IMR-90 (cell line): ENCODE measurements around the gene KRT3. TPM values are rescaled to one million over a fixed set of nuclear protein-coding genes. Genes with fewer than 3 reads are reported as not detected.

Experiments
- ATAC-seq: fragments of 200-7000 bp; cut with Tn5 transposase; 2 replicates; pipeline ENCODE4 v1.9.1; 2020; ENCODE audit warnings: low read depth, mild to moderate bottlenecking, moderate library complexity
- BruUV-seq: library from RNA; stranded (reverse); fragments of 400-500 nt; replicated peaks from 2 replicates; lab custom pipeline; 2021; lab: Mats Ljungman, UMichigan
- CTCF ChIA-PET: fragments of 300-600 bp; formaldehyde crosslinking; extraction: SDS; loops from one replicate; lab custom pipeline; 2021; ENCODE audit warnings: antibody characterized with exemption; lab: Yijun Ruan, JAX
- POLR2A ChIA-PET: fragments of 300-600 bp; sonication (Branson Sonifier 250); formaldehyde crosslinking; loops from one replicate; lab custom pipeline; 2022; ENCODE audit warnings: antibody characterized with exemption; ENCODE audit not compliant: unreplicated experiment; lab: Charles Lee
- DNase-seq: peaks from one replicate; pipeline ENCODE4 v3.0.0; 2013
- H2AFZ ChIP-seq: replicated peaks from 2 replicates; pipeline ENCODE3; 2013; ENCODE audit warnings: low read length, mild to moderate bottlenecking; ENCODE audit not compliant: poor library complexity
- H2AK5ac ChIP-seq: 2 replicates; pipeline ENCODE4 v1.6.1; 2013; ENCODE audit warnings: low read depth, low read length, inconsistent platforms
- H2AK9ac ChIP-seq: replicated peaks from 2 replicates; pipeline ENCODE3; 2013; ENCODE audit warnings: mild to moderate bottlenecking, low read depth, low read length, moderate library complexity; ENCODE audit not compliant: poor library complexity
- H2BK120ac ChIP-seq: 2 replicates; pipeline ENCODE4 v1.6.1; 2013; ENCODE audit warnings: low read depth, low read length, inconsistent platforms
- H2BK15ac ChIP-seq: 3 replicates; pipeline ENCODE4 v1.6.1; 2013; ENCODE audit warnings: low read depth, low read length, inconsistent platforms
- H2BK20ac ChIP-seq: 2 replicates; pipeline ENCODE4 v1.6.1; 2013; ENCODE audit warnings: low read depth, mild to moderate bottlenecking, inconsistent platforms, low read length, moderate library complexity
- H2BK5ac ChIP-seq: 2 replicates; pipeline ENCODE4 v1.6.1; 2013; ENCODE audit warnings: mild to moderate bottlenecking, low read depth, low read length, inconsistent platforms; ENCODE audit not compliant: poor library complexity, severe bottlenecking
- H3K14ac ChIP-seq: replicated peaks from 2 replicates; pipeline ENCODE4 v1.6.1; 2013; ENCODE audit warnings: low read depth, low read length, inconsistent platforms
- H3K18ac ChIP-seq: 2 replicates; pipeline ENCODE4 v1.6.1; 2013; ENCODE audit warnings: low read depth, low read length, control low read depth
- H3K23ac ChIP-seq: 2 replicates; pipeline ENCODE4 v1.6.1; 2013; ENCODE audit warnings: low read depth, low read length, inconsistent platforms
- H3K27ac ChIP-seq: 2 replicates; pipeline ENCODE4 v1.5.1; 2013; ENCODE audit warnings: mild to moderate bottlenecking, control low read depth, low read length; ENCODE audit not compliant: insufficient read depth
- H3K27me3 ChIP-seq: 2 replicates; pipeline ENCODE4 v1.6.1; 2013; ENCODE audit warnings: low read length; ENCODE audit not compliant: control insufficient read depth, insufficient read depth
- H3K36me3 ChIP-seq: 2 replicates; pipeline ENCODE4 v1.6.1; 2013; ENCODE audit warnings: low read length, mixed read lengths; ENCODE audit not compliant: control insufficient read depth, insufficient read depth
- H3K4ac ChIP-seq: 2 replicates; pipeline ENCODE4 v1.6.1; 2013; ENCODE audit warnings: low read depth, low read length, inconsistent platforms
- H3K4me1 ChIP-seq: 2 replicates; pipeline ENCODE4 v1.6.1; 2013; ENCODE audit warnings: low read length, mixed read lengths; ENCODE audit not compliant: control insufficient read depth, insufficient read depth
- H3K4me2 ChIP-seq: 2 replicates; pipeline ENCODE4 v1.6.1; 2013; ENCODE audit warnings: low read depth, mild to moderate bottlenecking, control low read depth, low read length, moderate library complexity
- H3K4me3 ChIP-seq: 2 replicates; pipeline ENCODE4 v1.5.1; 2013; ENCODE audit warnings: low read depth, mild to moderate bottlenecking, control low read depth, low read length, moderate library complexity; ENCODE audit not compliant: insufficient read depth
- H3K56ac ChIP-seq: 2 replicates; pipeline ENCODE4 v1.6.1; 2013; ENCODE audit warnings: low read length, inconsistent platforms; ENCODE audit not compliant: insufficient read depth; ENCODE audit errors: extremely low read depth
- H3K79me1 ChIP-seq, 2 experiments: 2 replicates each; pipeline ENCODE4 v1.6.1; 2013; ENCODE audit warnings: low read length in 2 of 2, inconsistent platforms in 1 of 2, low read depth in 1 of 2
- H3K9ac ChIP-seq: 2 replicates; pipeline ENCODE4 v1.6.1; 2013; ENCODE audit warnings: low read depth, low read length, control low read depth
- H3K9me1 ChIP-seq: 2 replicates; pipeline ENCODE4 v1.6.1; 2013; ENCODE audit warnings: low read length, inconsistent platforms; ENCODE audit not compliant: insufficient read depth
- H3K9me3 ChIP-seq: 2 replicates; pipeline ENCODE4 v1.6.1; 2013; ENCODE audit warnings: low read length; ENCODE audit not compliant: control insufficient read depth, insufficient read depth
- H4K20me1 ChIP-seq: 2 replicates; pipeline ENCODE4 v1.6.1; 2013; ENCODE audit warnings: low read length, inconsistent platforms; ENCODE audit not compliant: insufficient read depth
- H4K5ac ChIP-seq: 2 replicates; pipeline ENCODE4 v1.6.1; 2013; ENCODE audit warnings: mild to moderate bottlenecking, low read depth, low read length, control low read depth
- H4K8ac ChIP-seq, 2 experiments: 2 replicates each; pipeline ENCODE4 v1.6.1; 2013; ENCODE audit warnings: low read depth in 2 of 2, low read length in 2 of 2, control low read depth in 1 of 2, inconsistent platforms in 1 of 2
- H4K91ac ChIP-seq: 2 replicates; pipeline ENCODE4 v1.6.1; 2013; ENCODE audit warnings: low read depth, low read length, inconsistent platforms; ENCODE audit not compliant: insufficient read depth
- MAZ ChIP-seq: IDR thresholded peaks from 2 replicates; pipeline ENCODE4 v1.6.1; 2012; ENCODE audit warnings: low read depth, mild to moderate bottlenecking, low read length, improper control_type of control experiment, moderate library complexity, borderline replicate concordance
- whole genome bisulfite sequencing, 2 experiments: methylation state at CpG; one replicate each; pipeline versions ENCODE4 v1.1.5 to v1.1.7; 2013; ENCODE audit warnings: missing lambda C conversion rate in 2 of 2; ENCODE audit not compliant: insufficient read length in 1 of 2; ENCODE audit errors: extremely low coverage in 2 of 2; 5-methylcytosine and 5-hydroxymethylcytosine counted together
- dilution Hi-C: fragments of 300-500 bp; cut with HindIII; formaldehyde crosslinking; loops from one replicate; pipeline ENCODE4 v1.14.3; 2018; ENCODE audit warnings: low sequenced_read_pairs; ENCODE audit not compliant: unreplicated experiment
- in situ Hi-C: fragments of 300-500 bp; cut with MboI; formaldehyde crosslinking; loops from 3 replicates; pipeline ENCODE4 v1.14.3; 2019; ENCODE audit warnings: low sequenced_read_pairs, inconsistent platforms, mixed read lengths
- intact Hi-C: fragments of 100-400 bp; cut with micrococcal nuclease; formaldehyde crosslinking; loops from 2 replicates; pipeline ENCODE4 v1.10.0; 2022
- polyA plus RNA-seq, 3 experiments: library from polyadenylated mRNA; depleted of rRNA; stranded (reverse); fragments of >200 nt; gene quantifications; 2 replicates each; pipeline ENCODE4 v1.2.3, GENCODE V29; 2012; ENCODE audit warnings: low replicate concordance in 1 of 3
- total RNA-seq: library from RNA; depleted of rRNA; stranded (reverse); fragments of >200 nt; gene quantifications from 2 replicates; pipeline ENCODE4 v1.2.3, GENCODE V29; 2012

The KRT3 gene
- total and polyA plus RNA-seq, 2 of the 4 experiments (the other 2 are of a cell fraction), result not detected

GRCh38 chr12:52837781-52838608, 42.1 kb upstream of the KRT3 start:
- no peak overlapping the region for H4K8ac ChIP-seq
- no peak overlapping the region for H3K56ac ChIP-seq
- BruUV-seq, result no TSS peak
- H2BK20ac ChIP-seq, result no peak overlapping the region; the same call in 1 of the 2 replicates
- peaks cover 20% of the 10 kb centered on the region for H3K9me1 ChIP-seq
- no CpG with 5 or more reads among the region's 6 CpGs for WGBS, 2 experiments
- H3K14ac ChIP-seq, result no peak overlapping the region
- H3K27me3 ChIP-seq, result peaks cover 8% of the 10 kb centered on the region
- no peaks in the 10 kb centered on the region for H3K79me1 ChIP-seq
- no peak overlapping the region for H3K18ac ChIP-seq
- no peak for ATAC-seq
- no peak overlapping the region for H3K27ac ChIP-seq
- ChIA-PET POLR2A (no interaction called here), CTCF (interaction anchor here (2.1 kb wide), 1 partner anchor 28 kb away, joined by 4 read pairs; no protein-coding TSS in a partner anchor)
- no peak overlapping the region; the same call in 1 of the 2 replicates for H4K91ac ChIP-seq
- in situ Hi-C loops, result no loop called here
- DNase-seq, result peak; percentile 25
- H3K4me3 ChIP-seq, result no peak overlapping the region
- no peaks in the 10 kb centered on the region for H4K20me1 ChIP-seq
- dilution Hi-C loops, result no loop called here
- H3K36me3 ChIP-seq, result no peaks in the 10 kb centered on the region
- H3K9ac ChIP-seq, result no peak overlapping the region
- peak overlapping the region; percentile 33; the same call in 1 of the 2 replicates for H3K4ac ChIP-seq
- H2BK5ac ChIP-seq, result no peak overlapping the region
- no peaks in the 10 kb centered on the region for H3K9me3 ChIP-seq
- no peak overlapping the region for H2AK9ac ChIP-seq
- no peak overlapping the region for H2AFZ ChIP-seq
- no peak overlapping the region for H3K23ac ChIP-seq
- H2AK5ac ChIP-seq, result no peak overlapping the region; the same call in 1 of the 2 replicates
- no peak overlapping the region; the same call in 2 of the 3 replicates for H2BK15ac ChIP-seq
- intact Hi-C loops, result no loop called here
- H3K4me2 ChIP-seq, result no peak overlapping the region
- no peak overlapping the region for H2BK120ac ChIP-seq
- peaks cover 18% of the 10 kb centered on the region for H3K4me1 ChIP-seq
- no peak overlapping the region for H4K5ac ChIP-seq
- TF ChIP-seq MAZ, result no peak
